Measurements from ENCODE around the gene RNF128.

- TF ChIP-seq RAD21 (IDR thresholded peaks at IDR 0.05; ENCODE audit: low read depth) (no peak), TAF1 (IDR thresholded peaks at IDR 0.05; ENCODE audit: low read depth) (no peak), MAX (IDR thresholded peaks at IDR 0.05) (no peak), REST (IDR thresholded peaks at IDR 0.05; ENCODE audit: low read depth) (no peak), FOXM1 (IDR thresholded peaks at IDR 0.05; ENCODE audit: borderline replicate concordance, low read depth) (no peak), TCF12 (IDR thresholded peaks at IDR 0.05; ENCODE audit: low read depth) (no peak), EP300 (IDR thresholded peaks at IDR 0.05; ENCODE audit: borderline replicate concordance) (no peak), YY1 (IDR thresholded peaks at IDR 0.05; ENCODE audit: low read depth) (no peak), ZBTB7A (IDR thresholded peaks at IDR 0.05; ENCODE audit: low read depth) (no peak), TEAD4 (IDR thresholded peaks at IDR 0.05) (no peak), USF1 (IDR thresholded peaks at IDR 0.05) (no peak), CEBPB (IDR thresholded peaks at IDR 0.05) (no peak), NFIC (IDR thresholded peaks at IDR 0.05) (no peak)
These were observed 48.5 kb downstream of the RNF128 start for GRCh38 chrX:106774981-106775380.
